DOHH2 (cell line): ENCODE measurements around the gene PRELID2.

Experiments
- H3F3A ChIP-seq: fragments of 200-600 bp; sonication (generic), shearing (Covaris generic); 2 replicates; pipeline ENCODE4 v1.6.0; 2016; ENCODE audit warnings: antibody characterized with exemption, mild to moderate bottlenecking; ENCODE audit not compliant: control insufficient read depth, insufficient read depth
- H3K27ac ChIP-seq: fragments of 200-600 bp; sonication (generic); 2 replicates; pipeline ENCODE4 v1.5.1; 2014; ENCODE audit warnings: low read depth, mild to moderate bottlenecking, low read length, moderate library complexity
- H3K27me3 ChIP-seq: fragments of 200-600 bp; sonication (generic); 2 replicates; pipeline ENCODE4 v1.6.1; 2014; ENCODE audit warnings: mild to moderate bottlenecking, low read length, mixed read lengths; ENCODE audit not compliant: control insufficient read depth
- H3K36me3 ChIP-seq: fragments of 200-600 bp; sonication (generic); 2 replicates; pipeline ENCODE4 v1.6.1; 2014; ENCODE audit warnings: mild to moderate bottlenecking, low read length, moderate library complexity, mixed read lengths; ENCODE audit not compliant: control insufficient read depth
- H3K4me1 ChIP-seq: fragments of 200-600 bp; sonication (generic); 2 replicates; pipeline ENCODE4 v1.6.1; 2014; ENCODE audit warnings: mild to moderate bottlenecking, low read length, mixed read lengths; ENCODE audit not compliant: control insufficient read depth
- H3K4me2 ChIP-seq: fragments of 200-600 bp; sonication (generic); 2 replicates; pipeline ENCODE4 v1.6.0; 2014; ENCODE audit warnings: mild to moderate bottlenecking, low read length, moderate library complexity
- H3K4me3 ChIP-seq: fragments of 200-600 bp; sonication (generic); 2 replicates; pipeline ENCODE4 v1.5.1; 2014; ENCODE audit warnings: mild to moderate bottlenecking, low read length, mixed read lengths
- H3K79me2 ChIP-seq: fragments of 200-600 bp; sonication (generic); 2 replicates; pipeline ENCODE4 v1.6.1; 2014; ENCODE audit warnings: mild to moderate bottlenecking, low read length, mixed read lengths; ENCODE audit not compliant: control insufficient read depth
- H3K9me2 ChIP-seq: fragments of 200-600 bp; sonication (generic); replicated peaks from 2 replicates; pipeline ENCODE4 v1.6.1; 2014; ENCODE audit warnings: mild to moderate bottlenecking, low read length, mixed read lengths; ENCODE audit not compliant: control insufficient read depth
- H3K9me3 ChIP-seq: fragments of 200-600 bp; sonication (generic); 2 replicates; pipeline ENCODE4 v1.6.1; 2014; ENCODE audit warnings: antibody characterized with exemption, low read length, mixed read lengths; ENCODE audit not compliant: control insufficient read depth, insufficient read depth
- H4K20me1 ChIP-seq: fragments of 200-600 bp; sonication (generic); 2 replicates; pipeline ENCODE4 v1.6.0; 2014; ENCODE audit warnings: low read depth, mild to moderate bottlenecking, antibody characterized with exemption, low read length, moderate library complexity; ENCODE audit not compliant: control insufficient read depth, insufficient read depth
- CTCF ChIP-seq: fragments of 200-600 bp; sonication (generic); IDR thresholded peaks from one replicate; pipeline ENCODE4 v1.5.1; 2014; ENCODE audit warnings: antibody characterized with exemption, mild to moderate bottlenecking, low read depth, low read length; ENCODE audit not compliant: poor library complexity, severe bottlenecking
- EZH2phosphoT487 ChIP-seq: fragments of 200-600 bp; sonication (generic); IDR thresholded peaks from 2 replicates; pipeline ENCODE4 v1.6.1; 2017; ENCODE audit warnings: borderline replicate concordance, mild to moderate bottlenecking, antibody characterized with exemption, low read length, moderate library complexity, mixed read lengths

Gene PRELID2

GRCh38 chr5:145825751-145826180, 9.4 kb downstream of the PRELID2 start:
- Histone ChIP-seq H3K79me2 (no peaks in the 10 kb centered on the region), H3K9me3 (no peaks in the 10 kb centered on the region), H3K27ac (no peak overlapping the region), H3K4me3 (no peak overlapping the region), H4K20me1 (no peaks in the 10 kb centered on the region), H3K27me3 (no peaks in the 10 kb centered on the region), H3K4me2 (no peak overlapping the region), H3F3A (no peaks in the 10 kb centered on the region), H3K9me2 (no peaks in the 10 kb centered on the region), H3K4me1 (no peaks in the 10 kb centered on the region), H3K36me3 (no peaks in the 10 kb centered on the region)
- TF ChIP-seq EZH2phosphoT487 (no peak), CTCF (peak; percentile 90)

- Histone ChIP-seq H3K4me1 (no peaks in the 10 kb centered on the region), H3K79me2 (no peaks in the 10 kb centered on the region), H3K4me2 (no peak overlapping the region), H3K4me3 (no peak overlapping the region), H3K9me3 (no peaks in the 10 kb centered on the region), H3K36me3 (no peaks in the 10 kb centered on the region), H3F3A (no peaks in the 10 kb centered on the region), H4K20me1 (no peaks in the 10 kb centered on the region), H3K9me2 (no peaks in the 10 kb centered on the region), H3K27me3 (no peaks in the 10 kb centered on the region), H3K27ac (no peak overlapping the region)
- TF ChIP-seq CTCF = no peak
- TF ChIP-seq EZH2phosphoT487 = no peak
Observed at GRCh38 chr5:145824040-145824439, 11.1 kb downstream of the PRELID2 start.

- Histone ChIP-seq H3K9me2 (no peaks in the 10 kb centered on the region), H3K9me3 (no peaks in the 10 kb centered on the region), H3F3A (no peaks in the 10 kb centered on the region), H4K20me1 (no peaks in the 10 kb centered on the region), H3K27me3 (no peaks in the 10 kb centered on the region), H3K36me3 (no peaks in the 10 kb centered on the region), H3K27ac (no peak overlapping the region), H3K79me2 (no peaks in the 10 kb centered on the region), H3K4me2 (no peak overlapping the region), H3K4me3 (no peak overlapping the region), H3K4me1 (no peaks in the 10 kb centered on the region)
- TF ChIP-seq EZH2phosphoT487 = no peak
- TF ChIP-seq CTCF = no peak
Observed at GRCh38 chr5:145818604-145819003, 16.5 kb downstream of the PRELID2 start.

GRCh38 chr5:145812877-145813276, 22.3 kb downstream of the PRELID2 start:
- H3K27me3 ChIP-seq = no peaks in the 10 kb centered on the region
- H3K27ac ChIP-seq = no peak overlapping the region
- no peaks in the 10 kb centered on the region for H3K9me2 ChIP-seq
- H3K4me1 ChIP-seq = no peaks in the 10 kb centered on the region
- H3F3A ChIP-seq = no peaks in the 10 kb centered on the region
- H3K4me2 ChIP-seq = no peak overlapping the region
- no peaks in the 10 kb centered on the region for H3K79me2 ChIP-seq
- no peaks in the 10 kb centered on the region for H3K36me3 ChIP-seq
- H4K20me1 ChIP-seq = no peaks in the 10 kb centered on the region
- peaks cover 8% of the 10 kb centered on the region for H3K9me3 ChIP-seq
- no peak overlapping the region for H3K4me3 ChIP-seq
- TF ChIP-seq EZH2phosphoT487 (no peak), CTCF (no peak)
